ENCODE measurements around the gene RTN4RL2.

Gene RTN4RL2

GRCh38 chr11:57481315-57481714, 21.0 kb downstream of the RTN4RL2 start:
- DNase-seq (ENCODE audit: low spot score) = no peak

DNA sequence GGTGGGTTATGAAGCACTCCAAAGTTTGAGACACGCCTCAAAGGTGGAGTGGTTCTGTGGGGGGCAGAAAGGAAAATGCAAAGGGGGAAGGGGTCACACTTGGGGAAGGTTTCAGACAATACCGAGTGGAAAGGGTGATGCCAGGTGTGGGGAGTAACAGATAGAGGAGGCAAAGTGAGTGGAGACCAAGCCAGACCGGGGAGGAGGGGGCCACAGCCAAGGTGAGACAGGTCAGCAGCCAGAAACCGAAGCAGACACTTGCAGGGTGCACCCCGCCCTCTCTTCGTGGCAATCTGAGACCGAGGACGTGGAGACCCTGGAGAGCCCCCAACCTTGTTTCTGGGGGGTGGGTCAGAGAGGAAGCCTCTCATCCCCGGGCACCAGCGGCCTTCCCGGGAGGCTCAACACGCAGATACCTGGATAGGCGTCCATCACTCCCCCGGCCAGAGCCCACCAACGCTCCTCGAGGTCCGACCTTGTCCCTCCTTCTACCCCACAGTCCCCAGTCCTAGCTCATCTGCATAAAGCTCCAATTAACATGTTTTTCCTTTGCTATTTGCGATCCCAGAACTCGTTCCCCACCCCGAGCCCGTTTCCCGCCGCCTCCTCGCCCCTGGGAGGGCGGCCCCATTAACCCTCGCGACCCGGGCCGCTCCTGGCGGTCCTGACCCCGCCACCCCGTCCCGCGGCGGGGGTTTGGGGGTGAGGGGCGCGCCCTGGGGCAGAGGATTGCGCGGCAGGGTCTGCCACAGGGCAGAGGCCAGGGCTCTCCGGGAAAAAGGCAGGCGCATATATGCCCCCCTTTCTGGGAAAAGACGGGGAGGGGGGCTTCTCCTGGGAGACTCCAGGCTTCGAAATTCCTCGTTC, 21.8 kb downstream of the RTN4RL2 start:
- DNase-seq (ENCODE audit: low spot score) = no peak

- no peak for DNase-seq (ENCODE audit: low spot score)
These were observed 22.6 kb downstream of the RTN4RL2 start for GRCh38 chr11:57482782-57483561.

DNA sequence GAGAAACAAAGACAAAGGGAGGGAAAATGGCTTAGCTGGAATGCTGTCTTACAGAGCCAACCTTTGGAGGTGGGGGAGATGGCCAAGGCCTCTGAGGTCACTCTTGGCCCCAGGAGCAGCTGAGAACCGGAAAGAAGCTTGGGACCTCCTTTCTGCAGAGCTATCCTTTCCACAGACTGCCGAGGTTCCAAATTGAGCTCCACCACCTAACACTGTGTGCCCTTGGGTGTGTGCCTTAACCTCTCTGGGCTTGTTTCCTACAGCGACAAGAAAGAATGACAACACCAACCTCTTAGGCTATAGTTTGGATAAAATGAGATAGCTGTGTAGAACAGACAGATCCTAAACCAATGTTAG, 23.2 kb downstream of the RTN4RL2 start:
- DNase-seq (ENCODE audit: low spot score) = no peak

DNA sequence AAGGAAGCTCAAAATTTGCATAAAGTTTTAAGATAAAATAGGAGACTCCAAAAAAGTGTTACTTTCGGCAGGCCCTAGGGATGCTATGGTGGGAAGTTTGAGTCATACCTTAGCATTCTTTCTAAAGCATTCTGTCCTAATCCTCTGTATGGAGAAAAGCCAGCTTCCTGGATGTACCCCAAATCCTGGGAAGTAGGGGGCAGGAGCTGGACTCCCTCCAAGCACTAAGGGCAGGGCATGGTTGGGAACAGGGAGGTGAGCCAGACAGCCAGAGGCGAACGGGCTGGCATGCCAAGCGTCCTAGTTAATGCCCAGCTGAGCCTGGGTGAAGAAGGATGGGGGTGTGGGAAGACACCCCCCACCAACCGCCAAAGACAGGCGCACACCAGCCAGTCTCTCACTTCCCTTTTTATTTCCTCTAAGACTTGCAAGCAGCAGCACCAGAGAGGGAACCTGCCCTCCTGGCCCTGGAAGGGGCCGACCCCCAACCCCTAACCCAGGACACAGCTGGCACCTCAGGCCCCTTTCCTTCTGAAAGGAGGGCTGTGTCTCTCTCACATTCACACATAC, 23.9 kb downstream of the RTN4RL2 start:
- DNase-seq (ENCODE audit: low spot score) = peak; percentile 68

DNA sequence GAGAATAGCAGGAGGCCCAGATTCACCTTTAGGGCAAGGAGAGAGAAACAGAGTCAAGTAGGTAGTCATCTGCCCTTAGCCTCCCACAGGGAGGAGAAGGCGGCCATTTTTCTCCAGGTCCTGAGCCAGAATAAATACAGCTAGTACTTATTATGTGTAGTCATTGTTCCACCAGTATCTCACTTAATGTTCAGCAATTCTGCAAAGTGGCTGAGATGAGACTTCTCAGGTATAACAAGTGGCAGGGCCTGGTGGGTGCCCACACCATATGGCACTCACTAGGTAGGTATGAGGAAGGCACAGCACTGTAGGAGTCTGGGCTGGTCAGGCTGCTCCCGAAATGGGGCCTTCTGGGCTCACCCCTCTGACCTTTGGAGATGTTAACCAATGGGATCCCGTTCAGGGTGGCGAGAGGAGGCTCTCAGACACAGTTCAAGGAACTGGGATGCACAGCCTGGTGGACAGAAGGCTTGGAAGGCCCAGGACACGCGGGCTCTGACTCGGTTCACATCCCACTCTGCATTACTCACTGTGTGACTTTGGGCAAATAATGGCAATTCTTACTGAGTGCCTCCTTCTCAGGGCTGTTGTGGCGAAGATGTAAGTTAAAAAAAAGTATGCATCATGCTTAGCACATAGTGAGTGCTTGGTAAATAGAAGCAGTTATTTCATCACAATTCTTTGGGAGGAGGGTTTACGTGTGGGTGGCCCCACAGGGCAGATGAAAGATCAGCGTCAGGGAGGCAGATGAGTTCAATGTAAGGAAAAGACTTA, 25.1 kb downstream of the RTN4RL2 start:
- no peak for DNase-seq (ENCODE audit: low spot score)

- no peak for DNase-seq (ENCODE audit: low spot score)
These were observed 26.9 kb downstream of the RTN4RL2 start for GRCh38 chr11:57487021-57487778.

- no peak for DNase-seq (ENCODE audit: low spot score)
These were observed 27.8 kb downstream of the RTN4RL2 start for GRCh38 chr11:57487920-57488659.

GRCh38 chr11:57490456-57491248, 30.3 kb downstream of the RTN4RL2 start:
- DNase-seq (ENCODE audit: low spot score) = no peak

GRCh38 chr11:57491371-57492061, 31.2 kb downstream of the RTN4RL2 start:
- peak; percentile 63 for DNase-seq (ENCODE audit: low spot score)

DNA sequence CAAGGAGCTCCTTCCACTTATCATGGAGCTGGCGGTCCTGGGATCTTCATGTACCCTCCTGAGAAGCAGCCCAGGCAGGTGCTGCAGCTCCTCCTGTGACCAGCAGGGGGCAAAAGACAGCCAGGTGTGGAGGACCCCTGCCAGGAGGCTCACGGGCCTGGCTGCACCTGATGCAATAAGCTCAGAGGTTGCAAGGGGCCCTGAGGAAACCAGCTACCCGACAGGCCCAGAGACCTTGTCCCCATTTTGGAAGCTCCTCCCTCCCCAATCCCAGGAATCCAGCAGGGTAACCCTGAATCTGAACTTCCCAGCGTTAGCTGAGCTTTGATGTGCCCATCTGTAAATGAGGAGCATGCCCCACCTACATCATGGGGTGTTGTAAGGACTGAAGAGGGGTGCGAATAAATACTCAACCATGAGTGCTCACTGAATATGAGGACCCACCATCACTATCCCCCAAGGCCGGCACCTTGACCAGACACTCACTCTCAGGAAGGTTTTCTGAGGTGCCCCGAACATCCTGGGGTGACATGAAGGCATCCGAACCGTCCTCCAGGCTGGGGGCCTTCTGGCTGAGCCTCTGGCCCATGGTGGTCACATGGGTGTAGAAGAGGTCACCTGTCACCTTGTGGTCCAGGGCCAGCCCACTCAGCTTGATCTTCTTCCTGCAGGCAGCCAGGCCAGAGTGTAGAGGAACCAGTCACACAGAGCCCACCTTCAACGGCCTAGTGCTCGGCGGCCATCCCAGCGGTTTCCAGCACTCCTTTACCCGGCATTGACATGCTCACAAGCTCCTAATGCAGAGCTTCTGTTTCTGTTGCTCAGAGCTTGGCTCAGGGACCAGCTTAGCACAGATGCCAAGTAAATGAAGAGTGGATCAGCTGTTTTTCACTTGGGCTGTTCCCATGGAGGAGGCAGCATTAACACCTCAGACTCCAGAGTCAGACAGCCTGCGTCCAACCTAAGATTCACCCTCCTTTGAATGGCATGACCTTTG, 33.5 kb downstream of the RTN4RL2 start:
- DNase-seq (ENCODE audit: low spot score) = peak; percentile 79

- DNase-seq (ENCODE audit: low spot score) = no peak
These were observed 35.9 kb downstream of the RTN4RL2 start for GRCh38 chr11:57496109-57496820.

DNA sequence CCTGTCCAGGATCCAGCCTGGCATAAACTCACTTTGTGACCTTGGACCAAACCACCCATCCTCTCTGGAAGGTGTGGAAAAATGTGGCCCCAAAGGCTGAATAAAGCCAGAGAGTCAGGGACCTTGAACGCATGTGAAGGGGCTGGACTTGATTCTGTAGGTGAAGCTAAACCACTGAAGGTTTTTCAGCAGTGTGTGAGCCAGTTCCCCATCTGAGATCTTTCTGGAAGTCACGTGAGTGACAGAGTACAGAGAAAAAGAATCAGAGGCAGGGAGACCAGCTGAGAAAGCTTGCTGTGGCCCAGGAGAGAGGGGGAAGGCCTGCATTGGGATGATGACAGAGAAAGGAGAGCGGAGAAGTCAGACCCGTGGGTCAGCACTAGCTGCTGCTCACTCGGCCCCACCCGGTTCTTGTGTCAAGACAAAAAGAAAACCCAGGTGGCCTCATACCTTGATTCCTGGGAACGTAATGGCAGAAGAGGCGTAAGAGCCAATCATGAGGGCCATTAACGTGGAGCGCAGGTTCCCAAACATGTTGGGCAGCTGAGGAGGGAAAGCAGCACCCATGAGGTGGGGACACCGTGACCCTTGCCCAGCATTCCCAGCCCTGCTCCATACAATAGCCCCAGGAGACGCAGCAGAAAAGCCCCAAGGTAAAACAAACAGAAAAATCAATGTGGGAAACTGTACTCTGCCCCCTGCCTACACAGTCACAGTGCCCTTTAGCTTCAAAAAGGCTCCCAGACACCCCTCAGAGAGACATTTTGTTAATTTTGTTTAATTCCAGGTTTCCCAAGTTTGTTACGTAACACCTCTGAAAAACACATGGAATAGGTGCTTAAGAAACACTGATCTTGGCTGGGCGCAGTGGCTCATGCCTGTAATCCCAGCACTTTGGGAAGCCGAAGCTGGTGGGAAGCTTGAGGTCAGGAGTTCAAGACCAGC, 37.2 kb downstream of the RTN4RL2 start:
- peak; percentile 1 for DNase-seq (ENCODE audit: low spot score)

DNA sequence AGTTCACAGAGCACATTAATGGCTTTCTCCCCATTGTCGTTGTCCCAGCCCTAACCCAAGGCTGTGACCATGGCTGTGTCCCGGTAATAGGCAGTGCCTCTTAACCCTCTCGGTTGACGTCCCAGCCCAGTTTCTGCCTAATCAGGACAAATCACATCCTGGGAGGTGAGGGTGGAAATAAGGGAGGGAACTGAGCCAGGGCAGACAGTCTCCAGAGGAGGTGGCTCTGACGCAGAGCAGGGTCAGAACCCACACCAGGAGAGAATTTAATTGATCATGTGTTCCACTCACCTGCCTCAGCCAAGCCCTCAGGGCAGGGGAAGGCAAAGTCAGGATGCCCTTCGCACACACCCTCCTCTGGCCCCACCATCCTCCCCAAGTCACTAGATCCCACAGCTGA, 38.2 kb downstream of the RTN4RL2 start:
- no peak for DNase-seq (ENCODE audit: low spot score)

DNA sequence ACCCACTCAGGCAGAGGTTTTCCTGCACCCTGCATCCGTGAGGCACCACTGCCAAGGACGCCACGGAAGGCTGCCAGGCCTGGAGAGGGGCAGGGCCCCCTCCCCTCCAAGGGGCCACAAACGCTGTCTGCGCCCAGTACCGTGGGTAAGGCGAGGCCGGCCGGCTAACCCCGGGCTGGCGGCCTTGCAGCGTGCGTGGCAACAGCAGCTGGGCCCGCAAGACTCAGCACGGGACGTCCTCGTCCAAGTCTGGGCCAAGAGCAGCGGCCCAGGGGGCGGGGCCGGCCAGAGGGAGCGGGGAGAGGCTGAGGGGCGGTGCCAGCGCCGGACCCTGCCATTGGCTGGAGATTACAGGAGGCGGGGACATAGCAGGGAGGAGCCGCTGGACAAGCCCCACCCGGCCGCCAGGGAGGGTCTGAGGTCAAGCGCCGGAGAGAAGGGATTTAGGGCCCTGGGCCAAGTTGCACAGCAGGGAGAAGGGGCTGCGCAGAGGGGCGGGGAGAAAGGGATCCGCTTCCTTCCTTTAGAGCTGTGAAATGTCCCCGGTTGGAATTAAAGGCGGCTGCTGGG, 39.2 kb downstream of the RTN4RL2 start:
- DNase-seq (ENCODE audit: low spot score) = no peak

DNA sequence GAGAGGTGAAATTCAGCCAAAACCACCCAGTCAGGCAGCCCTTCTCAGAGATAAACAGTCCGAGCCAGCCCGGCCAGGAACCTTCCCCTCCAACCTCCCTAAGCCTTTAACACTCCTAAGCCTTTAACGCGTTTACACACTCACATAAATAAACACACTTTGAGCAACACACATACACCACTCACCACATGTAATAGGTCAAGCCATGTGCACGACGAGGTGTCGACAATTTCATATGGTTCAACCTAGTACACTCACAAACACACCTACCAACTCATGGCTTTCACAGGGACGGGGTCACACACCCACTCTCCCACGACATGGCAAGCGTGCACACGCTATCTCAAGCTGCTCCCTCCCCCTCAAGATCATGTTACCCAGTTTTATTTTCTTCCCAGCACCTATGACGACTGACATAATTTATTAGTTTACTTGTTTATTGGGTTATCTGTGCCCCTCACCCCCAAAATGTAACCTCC, 39.7 kb downstream of the RTN4RL2 start:
- DNase-seq (ENCODE audit: low spot score) = no peak
